GM12874 (cell line): ENCODE data around the gene FOXP1.
A peak's percentile ranks its signal among the peaks of the same experiment; 100 is the strongest.

ENCODE experiments used
- TF ChIP-seq, protein P1 (sequence below): IDR thresholded peaks from 2 replicates; pipeline ENCODE4 v1.5.1; 2011; ENCODE audit warnings: low read depth, mild to moderate bottlenecking, control low read depth, low read length, moderate library complexity; ENCODE audit not compliant: insufficient read depth

The FOXP1 gene

GRCh38 chr3:71076361-71077002, 507.0 kb downstream of the FOXP1 start:
- TF ChIP-seq, protein P1, sequence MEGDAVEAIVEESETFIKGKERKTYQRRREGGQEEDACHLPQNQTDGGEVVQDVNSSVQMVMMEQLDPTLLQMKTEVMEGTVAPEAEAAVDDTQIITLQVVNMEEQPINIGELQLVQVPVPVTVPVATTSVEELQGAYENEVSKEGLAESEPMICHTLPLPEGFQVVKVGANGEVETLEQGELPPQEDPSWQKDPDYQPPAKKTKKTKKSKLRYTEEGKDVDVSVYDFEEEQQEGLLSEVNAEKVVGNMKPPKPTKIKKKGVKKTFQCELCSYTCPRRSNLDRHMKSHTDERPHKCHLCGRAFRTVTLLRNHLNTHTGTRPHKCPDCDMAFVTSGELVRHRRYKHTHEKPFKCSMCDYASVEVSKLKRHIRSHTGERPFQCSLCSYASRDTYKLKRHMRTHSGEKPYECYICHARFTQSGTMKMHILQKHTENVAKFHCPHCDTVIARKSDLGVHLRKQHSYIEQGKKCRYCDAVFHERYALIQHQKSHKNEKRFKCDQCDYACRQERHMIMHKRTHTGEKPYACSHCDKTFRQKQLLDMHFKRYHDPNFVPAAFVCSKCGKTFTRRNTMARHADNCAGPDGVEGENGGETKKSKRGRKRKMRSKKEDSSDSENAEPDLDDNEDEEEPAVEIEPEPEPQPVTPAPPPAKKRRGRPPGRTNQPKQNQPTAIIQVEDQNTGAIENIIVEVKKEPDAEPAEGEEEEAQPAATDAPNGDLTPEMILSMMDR = no peak

GRCh38 chr3:71075494-71075893, 508.0 kb downstream of the FOXP1 start:
- TF ChIP-seq, protein P1 = no peak

DNA sequence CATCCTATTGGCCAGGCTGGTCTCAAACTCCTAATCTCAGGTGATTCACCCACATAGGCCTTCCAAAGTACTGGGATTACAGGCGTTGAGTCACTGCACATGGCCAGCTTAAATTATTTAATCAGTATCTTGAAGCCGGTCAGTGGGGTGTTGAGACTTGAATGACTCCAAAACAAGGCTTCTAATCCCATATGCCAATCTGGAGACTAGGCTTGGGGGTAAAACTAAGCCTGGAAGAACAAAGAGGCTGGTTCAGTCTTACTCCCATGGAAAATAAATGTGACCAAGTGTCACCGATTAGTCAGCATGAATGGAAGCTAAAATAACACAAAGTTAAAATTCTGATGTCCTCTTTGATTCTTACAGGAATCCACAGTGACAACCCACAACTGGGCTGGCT, 509.1 kb downstream of the FOXP1 start:
- TF ChIP-seq, protein P1 = no peak

DNA sequence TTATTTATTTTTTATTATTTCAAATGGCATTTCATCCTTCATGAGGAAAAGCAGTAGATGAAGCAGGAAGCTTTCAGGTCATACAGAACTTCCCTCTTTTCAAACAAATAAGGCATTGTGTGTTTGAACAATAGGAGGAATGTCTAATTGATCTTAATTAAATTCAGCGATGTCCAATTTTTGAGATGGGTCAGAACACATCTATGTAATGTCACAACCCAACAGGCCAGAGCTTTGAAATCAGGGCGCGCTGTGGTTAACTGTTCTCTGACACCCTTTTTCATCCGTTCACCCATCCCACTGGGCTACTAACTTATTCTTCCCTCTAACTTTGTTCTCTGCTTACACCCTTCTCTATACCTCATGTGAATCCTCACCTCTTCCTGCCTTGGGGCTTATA, 510.5 kb downstream of the FOXP1 start:
- TF ChIP-seq, protein P1 = no peak

- TF ChIP-seq, protein P1 = no peak
Observed at GRCh38 chr3:71072287-71072686, 511.2 kb downstream of the FOXP1 start.

GRCh38 chr3:71070497-71071463, 512.7 kb downstream of the FOXP1 start:
- TF ChIP-seq, protein P1 = no peak

DNA sequence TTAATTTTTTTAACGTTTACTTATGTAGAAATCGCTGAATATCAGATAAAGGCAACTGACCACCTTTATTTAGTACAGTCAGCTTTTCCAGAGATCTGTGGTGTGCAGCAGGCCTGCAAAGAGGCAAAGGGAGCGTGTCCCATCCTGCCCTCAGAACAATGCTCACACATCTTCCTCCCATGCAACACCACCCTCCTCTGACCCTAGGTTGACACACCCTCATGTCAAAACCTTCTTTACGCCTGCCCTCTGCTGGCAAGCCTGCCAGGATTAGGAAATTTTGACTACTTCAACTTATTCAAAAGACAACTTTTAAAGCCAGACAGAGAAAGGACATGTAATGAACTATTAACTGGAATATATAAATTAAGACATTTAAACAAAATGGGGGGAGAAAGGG, 513.7 kb downstream of the FOXP1 start:
- TF ChIP-seq, protein P1 = peak; percentile 49; the same call in 1 of the 2 replicates
